Anterior cingulate cortex (tissue), 58 donors: ENCODE measurements around the gene SLC16A9.

Source experiments
- DNase-seq, 58 donors: peaks; one replicate each; lab custom pipeline; 2025; lab: John Stamatoyannopoulos, UW

The SLC16A9 gene

DNA sequence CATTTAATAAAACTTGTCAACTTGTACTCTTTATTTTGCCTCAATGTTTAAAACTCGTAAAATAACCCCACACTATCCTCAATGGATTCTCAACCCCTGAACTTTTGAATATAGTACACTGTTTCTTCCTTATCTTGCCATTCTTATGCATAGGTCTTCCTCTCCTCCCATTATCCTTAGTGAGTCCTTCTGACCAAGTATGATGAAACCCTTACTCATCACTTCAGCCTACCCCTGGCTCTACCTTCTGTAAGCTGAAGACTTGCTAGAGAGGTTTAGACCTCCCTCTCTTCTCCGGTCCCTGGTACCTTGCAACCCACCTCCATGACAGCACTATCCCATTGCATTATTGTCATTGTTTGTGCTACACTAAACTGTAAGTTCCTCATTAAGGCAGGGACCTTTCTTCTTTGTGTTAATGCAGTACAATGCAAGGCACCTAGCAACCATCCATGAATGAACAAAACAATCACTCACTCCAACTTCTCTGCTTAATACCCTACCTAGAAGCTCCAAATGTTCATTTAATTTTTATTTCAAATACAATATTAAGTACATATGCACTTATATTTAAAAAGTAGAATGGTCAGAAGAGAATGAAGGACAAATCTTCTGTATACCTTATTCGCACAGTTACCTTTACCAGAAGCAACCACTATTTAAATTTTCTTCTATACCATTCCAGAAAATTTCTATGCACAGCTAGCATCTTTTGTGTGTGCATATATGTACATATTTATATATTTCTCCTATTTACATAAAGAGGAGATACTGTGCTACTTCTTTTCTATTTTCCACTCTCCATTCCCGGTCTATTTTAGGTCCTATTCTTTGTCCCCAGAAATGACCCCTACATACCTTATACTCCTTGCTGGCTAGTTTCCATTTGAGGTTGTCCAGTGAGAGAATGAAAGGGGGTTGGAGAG, 77.5 kb downstream of the SLC16A9 start:
- no peak for DNase-seq

DNA sequence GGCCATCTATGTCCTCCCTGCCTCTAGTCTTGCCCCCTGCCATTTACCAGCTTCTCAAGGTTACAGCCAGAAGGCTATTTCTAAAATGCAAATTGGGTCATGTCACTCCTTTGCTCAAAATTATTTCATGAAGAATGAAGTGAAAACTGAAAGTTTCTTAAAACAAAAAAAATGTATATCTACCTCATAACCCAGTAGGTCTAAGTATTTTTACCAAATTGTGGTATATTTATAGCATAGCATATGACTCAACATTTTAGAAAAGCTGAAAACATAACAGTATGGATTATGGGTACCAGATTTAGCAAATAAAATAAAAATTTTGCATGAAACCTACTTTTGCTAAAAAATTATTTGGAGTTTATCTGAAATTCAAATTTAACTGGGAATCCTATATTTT, 78.4 kb downstream of the SLC16A9 start:
- DNase-seq = no peak

DNA sequence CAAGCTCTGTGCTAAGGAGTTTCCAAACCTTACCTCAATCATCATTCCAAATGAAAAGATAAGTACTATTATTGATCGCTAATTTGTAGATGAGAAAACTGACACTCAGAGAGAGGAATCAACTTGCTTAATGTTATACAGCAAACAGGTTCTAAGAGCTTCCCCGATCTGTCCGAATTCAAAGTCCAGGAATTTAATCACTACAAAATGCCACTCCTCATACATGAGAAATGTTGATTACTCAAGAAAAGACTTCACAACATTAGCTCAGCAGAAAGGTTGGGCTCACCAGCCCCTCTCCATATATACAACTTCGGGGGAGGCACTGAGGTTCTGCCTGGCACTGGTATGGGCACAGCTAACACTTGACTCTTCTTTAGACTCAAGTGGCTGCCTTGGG, 80.7 kb downstream of the SLC16A9 start:
- DNase-seq = no peak

DNA sequence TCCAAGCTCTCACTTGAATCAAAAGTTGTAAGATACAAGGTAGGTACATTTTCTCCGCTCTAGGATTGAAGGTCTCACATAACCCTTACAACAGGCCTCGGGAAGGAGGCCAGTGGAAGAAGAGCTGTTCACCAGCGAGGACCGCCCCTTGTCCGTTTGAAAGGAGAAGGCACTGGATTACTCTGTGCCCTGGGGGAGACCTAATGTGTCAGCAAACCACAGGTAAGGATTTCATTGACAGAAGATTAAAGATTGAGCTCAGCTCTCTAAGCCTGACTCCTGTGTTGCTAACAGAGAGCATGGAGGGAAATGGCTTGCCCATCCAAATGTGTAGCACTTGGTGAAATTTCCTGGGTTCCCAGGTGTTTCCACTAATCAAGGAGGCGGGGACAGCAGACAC, 81.2 kb downstream of the SLC16A9 start:
- DNase-seq = no peak

DNA sequence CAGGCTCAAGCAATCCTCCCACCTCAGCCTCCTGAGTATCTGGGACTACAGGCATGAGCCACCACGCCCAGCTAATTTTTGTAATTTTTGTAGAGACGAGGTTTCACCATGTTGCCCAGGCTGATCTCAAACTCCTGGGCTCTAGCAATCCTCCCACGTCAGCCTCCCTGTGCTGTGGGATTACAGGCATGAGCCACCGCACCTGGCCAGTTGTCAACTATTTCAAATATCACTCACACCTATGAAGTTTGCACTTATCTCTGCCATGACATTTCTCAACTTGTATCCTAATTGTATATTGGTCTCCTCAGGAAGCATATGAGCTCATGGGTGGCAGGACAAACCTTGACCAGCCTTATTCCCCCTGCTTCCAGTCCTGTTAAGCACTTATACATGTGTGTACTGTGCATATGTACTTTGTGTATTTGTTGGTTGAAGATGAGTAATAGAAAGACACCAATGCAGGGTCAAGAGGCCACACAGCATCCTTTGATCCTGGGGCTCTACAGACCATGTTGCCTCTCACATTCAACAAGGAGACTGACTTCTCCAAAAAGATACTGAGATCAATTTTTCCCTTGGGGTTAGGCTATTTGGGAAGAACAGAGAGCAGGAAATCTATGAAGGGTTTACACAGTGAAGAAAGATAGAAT, 82.2 kb downstream of the SLC16A9 start:
- no peak for DNase-seq

GRCh38 chr10:59626523-59626869, 83.2 kb downstream of the SLC16A9 start:
- no peak for DNase-seq

DNA sequence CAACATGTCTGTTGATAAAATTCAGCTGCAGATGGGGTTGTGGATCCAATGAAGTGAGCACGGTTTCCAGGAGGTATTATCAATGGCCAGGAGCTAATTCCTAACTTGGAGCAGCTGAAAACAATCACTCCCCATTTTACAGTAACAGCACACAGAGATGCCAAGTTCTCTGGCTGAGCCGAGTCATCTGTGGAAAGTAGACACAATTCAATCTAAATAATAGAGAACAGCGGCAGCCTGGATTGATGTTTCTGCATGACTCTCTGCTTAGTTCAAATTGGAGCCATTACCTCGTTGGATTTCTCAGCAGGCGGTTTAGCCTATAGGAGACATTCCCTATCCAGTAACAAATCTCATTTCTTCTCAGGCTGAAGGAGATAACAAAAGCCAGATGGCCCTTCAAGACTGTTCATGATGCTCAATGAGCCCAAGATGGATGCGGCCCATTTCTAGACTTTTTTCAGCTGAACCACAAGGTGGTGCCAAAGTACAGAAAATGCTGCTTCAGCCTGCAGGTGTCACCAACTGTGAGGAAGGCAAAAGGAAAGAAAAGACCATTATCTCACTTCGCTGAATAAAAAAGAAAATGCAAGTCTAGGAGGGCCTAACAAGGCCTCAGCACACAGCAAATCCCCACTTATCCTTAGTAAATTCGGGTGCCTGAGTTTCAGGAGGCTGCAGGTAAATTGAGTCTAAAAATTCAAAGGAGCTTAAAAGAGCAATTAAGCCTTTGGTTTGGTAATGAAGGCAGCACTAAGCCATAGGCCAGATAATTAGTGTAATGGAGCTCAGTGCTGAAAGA, 83.7 kb downstream of the SLC16A9 start:
- peak in 46 of 58 donors; percentile 6 to 81 (median 32) for DNase-seq

DNA sequence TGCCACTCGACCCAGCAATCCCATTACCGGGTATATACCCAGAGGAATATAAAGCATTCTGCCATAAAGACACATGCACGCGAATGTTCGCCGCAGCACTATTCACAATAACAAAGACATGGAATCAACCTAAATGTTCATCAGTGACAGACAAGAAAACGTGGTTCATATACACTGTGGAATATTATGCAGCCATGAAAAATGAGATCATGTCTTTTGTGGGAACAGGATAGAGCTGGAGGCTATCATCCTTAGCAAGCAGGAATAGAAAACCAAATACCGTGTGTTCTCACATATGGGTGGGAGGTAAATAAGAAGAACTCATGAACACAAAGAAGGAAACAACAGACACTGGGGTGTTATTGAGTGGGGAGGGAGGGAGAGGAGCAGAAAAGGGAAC, 84.7 kb downstream of the SLC16A9 start:
- DNase-seq = no peak

DNA sequence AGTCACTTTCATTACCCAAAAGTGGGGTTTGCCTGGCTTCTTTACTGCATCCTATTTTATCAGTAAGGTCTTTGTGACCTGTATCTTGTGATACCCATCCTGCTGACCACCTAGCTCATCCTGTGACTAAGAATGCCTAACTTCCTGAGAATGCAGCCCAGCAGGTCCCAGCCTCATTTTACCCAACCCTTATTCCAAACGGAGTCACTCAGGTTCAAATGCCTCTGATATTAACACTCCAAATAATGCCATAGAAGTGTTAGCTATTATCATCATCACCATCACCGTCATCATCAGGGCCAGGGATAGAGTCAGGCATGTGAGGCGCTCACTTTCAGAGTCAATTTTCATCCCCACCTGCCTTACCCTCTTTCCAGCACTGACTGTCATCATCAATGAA, 85.5 kb downstream of the SLC16A9 start:
- DNase-seq = no peak

DNA sequence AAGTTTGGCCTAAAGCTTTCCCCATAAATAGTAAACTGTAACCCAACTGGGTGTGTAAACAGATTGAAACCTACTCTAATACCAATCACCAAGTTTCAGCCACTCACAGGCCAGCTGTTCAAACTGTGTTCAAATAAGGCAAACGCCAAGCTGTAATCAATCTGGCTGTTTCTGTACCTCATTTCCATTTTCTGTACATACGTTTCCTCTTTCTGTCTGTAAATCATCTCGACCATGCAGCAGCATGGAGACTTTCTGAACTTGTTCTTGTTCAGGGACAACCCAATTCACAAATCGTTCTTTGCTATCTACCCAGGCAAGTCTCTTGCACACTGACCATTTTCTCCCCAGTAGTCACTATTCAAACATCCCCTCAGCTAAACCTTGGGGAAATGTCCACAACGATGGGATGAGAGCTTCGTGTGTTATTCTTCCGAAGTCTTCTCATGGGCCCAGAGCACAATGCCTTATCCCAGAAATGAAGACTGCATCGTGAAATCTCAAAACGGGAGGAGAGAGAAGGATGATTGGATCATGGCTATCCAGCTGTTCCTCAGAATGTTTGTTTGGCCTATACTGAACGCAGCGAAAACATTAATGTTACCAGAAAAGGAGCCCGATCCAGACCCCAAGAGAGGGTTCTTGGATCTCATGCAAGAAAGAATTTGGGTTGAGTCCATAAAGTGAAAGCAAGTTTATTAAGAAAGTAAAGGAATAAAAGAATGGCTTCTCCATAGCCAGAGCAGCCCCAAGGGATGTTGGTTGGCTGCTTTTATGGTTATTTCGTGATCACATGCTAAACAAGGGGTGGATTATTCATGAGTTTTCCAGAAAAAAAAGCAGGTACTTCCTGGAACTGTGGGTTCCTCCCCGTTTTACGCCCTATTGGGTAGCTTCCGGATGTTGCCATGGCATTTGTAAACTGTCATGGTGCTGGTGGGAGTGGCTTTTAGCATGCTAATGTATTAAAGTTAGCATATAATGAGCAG, 86.2 kb downstream of the SLC16A9 start:
- no peak for DNase-seq

GRCh38 chr10:59622320-59623132, 87.1 kb downstream of the SLC16A9 start:
- DNase-seq = peak in 40 of 58 donors; percentile 1 to 62 (median 12)

DNA sequence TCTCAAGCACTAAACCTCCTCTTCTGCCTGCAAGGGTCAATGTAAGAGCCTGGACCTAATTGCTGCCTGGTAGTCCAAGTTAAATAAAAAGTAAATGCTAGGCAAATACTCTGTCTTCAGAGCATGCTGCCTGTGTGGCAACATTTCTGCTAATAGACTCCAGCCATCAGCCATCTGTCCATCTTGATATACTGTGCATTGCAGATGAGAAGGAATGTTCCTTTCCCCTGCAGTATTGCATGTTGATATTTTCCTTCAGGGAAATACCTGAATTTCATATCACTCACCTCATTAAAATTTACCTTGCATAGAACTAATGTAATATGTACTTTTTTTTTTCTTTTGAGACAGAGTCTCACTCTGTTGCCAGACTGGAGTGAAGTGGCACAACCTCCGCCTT, 87.9 kb downstream of the SLC16A9 start:
- DNase-seq = no peak

DNA sequence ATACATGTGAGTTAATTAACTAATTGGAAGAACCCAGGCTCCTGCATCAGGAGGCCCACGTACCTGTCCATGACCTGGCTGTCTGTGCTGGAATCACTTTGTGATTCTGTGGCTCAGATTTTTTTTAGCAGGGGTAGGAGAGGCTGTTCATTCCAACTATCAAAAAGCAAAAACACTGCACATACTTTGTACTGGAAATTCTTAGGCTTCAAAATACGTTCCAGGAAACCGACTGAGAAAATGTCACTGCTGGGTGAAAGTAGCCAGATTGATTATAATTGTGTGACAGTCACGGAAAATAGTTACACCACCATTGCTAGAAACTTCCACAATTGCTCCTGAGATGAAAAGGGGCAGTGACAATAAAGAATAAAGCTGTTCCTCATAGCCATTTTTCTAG, 91.0 kb downstream of the SLC16A9 start:
- DNase-seq = no peak

- no peak for DNase-seq
Measured at GRCh38 chr10:59617996-59618395, 91.7 kb downstream of the SLC16A9 start.

GRCh38 chr10:59611048-59611447, 98.6 kb downstream of the SLC16A9 start:
- DNase-seq = no peak

DNA sequence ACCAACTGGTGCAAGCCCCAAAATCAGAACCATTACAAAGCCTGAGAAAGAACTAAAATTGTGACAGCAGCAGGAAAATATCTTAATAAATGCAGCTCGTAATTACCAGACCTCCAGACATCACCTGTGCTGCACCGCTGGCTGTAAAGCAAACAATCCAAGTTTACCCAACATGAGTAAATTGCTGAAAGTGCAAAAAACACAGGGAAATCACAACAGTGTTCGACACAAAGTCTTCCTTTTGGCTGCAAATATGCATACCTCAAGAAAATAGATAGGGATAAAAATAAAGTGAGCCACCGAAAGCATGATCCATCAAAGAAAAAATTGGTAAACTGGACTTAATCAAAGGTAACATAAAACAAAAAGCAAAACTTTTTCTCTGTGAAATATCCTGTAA, 101.7 kb downstream of the SLC16A9 start:
- DNase-seq = no peak

GRCh38 chr10:59606551-59606961, 103.1 kb downstream of the SLC16A9 start:
- no peak for DNase-seq

DNA sequence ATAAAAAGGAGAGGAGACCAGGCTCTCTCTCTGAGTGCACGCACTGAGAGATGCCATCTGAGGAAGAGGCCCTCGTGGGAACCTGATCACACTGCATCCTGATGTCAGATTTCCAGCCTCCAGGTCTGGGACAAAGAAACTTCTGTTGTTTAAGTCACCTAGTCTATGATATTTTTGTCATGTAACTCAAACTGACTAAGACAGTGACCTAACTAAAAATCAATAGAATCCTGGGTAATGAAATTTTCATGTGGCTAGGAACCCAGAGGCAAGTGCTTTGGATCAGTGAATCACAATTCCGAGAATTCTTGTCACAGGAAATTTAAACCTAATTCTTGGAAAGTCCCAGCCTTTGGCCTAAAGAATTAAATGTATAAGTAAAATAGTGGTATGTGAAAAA, 107.7 kb downstream of the SLC16A9 start:
- no peak for DNase-seq
